A204.1 (cell line): ENCODE results near the gene TRAPPC10.

Source experiments
- FAIRE-seq: peaks from 2 replicates; lab custom pipeline; 2012; peaks lifted over from hg19 to GRCh38; lab: Jason Lieb, UNC

Gene TRAPPC10

DNA sequence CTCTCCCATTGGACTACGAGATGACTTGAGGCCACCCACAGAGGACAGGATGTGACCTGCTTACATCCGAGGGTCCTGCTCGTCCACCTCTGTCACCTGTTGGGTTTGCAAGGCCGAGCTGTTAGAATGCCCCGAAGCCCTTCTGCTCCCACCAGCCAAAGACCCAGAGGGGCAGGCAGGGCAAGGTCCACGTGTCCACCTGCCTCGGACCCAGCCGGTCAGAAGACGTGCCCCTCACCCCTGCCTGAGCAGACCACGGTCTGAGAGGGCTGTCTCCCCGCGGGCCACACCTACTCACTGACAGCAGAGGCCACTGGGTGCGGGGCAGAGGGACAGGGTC is 30.3 kb upstream of the TRAPPC10 start:
- FAIRE-seq: no peak

DNA sequence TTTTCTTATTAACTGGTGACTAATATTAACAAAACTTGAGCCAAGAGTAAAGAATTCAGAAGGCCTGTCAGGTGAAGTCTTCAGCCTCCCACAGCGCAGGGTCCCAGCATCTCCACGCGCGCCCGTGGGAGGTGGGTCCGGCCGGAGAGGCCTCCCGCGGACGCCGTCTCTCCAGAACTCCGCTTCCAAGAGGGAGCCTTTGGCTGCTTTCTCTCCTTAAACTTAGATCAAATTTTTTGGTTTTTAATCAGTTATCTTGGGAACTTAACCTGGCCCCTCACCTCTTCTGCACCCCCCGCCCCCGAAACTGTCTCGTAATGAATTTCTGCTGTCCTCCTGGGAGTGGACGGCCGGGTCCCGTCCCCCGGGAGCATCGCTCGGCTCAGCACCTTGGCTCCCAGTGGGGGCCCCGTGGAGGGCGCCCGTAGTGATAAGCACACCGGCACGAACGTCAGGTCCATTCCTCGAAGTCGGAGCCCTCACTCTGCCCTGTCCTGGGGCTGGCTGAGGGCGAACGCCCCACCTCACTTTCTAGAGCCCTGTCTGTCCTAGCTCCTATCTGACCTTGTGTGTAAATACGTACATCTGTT is 29.5 kb upstream of the TRAPPC10 start:
- no peak for FAIRE-seq

DNA sequence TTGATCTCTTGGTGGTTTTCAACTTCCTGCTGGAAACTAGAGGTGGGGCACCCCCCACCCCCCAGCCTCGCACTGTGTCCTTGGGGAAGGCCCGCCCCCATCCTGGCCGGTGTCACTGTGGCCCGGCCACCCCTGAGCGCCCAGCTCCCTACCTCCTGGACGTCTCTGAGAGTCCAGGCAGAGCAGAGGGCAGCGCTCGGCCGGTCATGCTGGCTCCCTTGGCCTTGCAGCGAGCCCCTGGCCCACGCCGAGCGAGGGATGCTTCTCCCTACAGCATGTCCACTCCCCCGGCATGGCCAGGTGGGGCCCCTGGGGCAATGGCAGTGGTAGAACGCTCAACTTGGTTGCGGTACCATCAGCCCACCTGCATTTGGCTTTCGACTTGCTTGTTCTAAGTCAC is 28.7 kb upstream of the TRAPPC10 start:
- FAIRE-seq: no peak

DNA sequence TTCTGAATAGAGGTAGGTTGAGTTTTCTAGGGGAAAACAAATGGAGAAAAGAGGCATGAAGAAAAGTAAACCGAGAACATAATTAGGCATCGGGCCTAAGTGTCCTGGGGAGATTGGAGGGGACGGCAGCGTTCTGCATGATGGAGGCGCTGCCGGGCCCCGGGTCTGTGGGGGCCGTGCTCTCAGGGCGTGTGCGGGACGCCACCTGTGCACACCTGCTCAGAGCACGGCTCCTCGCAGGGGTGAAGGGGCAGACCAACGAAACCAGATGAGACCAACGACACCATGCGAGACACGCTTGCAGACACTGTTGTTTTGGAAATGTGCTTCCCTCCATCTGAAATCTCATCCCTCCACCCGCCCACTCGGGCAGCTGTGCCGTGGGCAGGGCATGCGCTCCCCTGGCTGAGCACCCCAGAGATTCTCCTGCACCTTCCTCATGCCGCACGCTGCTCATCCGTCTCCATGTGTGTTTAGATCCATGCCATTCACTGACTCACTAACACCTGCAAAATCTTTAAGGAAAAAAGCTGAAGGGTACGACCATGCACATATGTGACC is 28.2 kb upstream of the TRAPPC10 start:
- no peak for FAIRE-seq

DNA sequence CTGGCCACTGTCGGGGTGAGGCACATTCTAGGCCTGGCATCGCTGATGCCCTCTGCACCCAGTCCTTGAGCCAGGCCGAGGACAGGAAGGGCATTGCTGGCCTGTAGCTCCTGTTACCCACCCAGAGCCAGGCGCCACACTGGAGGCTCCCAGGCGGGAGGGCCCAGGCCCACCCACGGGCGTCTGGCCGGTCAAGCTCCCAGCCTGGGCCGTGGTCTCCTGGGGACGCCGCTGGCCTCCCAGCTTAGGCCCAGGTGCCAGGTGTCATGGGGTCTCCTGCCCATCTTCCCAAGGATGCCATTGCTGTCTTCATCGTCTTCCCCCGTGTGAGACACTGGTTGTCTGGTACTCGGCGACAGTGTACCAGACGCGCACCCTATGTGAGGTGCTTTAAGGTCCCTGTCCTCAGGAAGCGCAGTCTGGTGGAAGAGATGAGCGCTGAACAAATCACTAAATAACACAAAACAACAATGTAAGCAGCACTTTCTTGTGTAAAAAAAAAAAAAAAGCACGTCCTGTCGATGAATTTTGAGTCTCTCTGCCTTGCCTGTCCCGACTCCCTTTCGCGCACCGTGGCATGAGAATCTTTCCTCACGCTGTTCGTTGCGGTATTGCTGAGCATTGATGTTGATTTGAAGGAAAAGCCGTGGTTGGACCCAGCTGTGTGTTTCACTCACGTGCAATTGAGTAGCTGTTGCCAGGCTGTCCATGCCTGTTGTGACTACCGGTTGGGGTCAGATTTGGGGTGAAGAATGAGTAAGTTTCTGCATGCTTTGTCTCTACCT is 27.0 kb upstream of the TRAPPC10 start:
- no peak for FAIRE-seq

DNA sequence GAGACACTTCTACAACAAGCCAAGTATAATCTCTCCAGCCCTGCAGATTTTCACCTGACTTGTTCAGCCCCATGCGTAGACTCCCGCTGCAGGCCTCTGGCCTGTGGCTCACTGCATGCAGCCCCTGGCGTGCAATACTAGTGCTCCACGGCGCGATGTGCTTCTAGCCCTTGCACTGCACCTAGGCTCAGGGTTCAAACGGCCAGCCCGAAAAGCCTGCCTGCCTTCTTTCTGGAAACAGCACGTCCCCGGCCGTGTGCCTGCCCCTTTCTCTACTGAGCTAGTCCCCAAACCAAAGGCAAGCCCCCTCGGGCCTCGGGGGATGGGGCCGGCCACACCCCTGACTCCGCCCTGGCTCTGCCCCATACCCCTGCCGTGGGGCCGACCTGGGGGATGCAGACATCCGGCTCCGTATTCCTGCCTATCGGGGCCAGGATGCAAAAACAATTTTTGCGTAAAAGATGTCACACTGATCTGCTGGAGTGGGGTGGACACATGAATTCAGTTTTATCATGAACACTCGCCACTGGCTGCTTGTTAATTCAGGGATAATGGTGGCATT is 26.3 kb upstream of the TRAPPC10 start:
- no peak for FAIRE-seq

DNA sequence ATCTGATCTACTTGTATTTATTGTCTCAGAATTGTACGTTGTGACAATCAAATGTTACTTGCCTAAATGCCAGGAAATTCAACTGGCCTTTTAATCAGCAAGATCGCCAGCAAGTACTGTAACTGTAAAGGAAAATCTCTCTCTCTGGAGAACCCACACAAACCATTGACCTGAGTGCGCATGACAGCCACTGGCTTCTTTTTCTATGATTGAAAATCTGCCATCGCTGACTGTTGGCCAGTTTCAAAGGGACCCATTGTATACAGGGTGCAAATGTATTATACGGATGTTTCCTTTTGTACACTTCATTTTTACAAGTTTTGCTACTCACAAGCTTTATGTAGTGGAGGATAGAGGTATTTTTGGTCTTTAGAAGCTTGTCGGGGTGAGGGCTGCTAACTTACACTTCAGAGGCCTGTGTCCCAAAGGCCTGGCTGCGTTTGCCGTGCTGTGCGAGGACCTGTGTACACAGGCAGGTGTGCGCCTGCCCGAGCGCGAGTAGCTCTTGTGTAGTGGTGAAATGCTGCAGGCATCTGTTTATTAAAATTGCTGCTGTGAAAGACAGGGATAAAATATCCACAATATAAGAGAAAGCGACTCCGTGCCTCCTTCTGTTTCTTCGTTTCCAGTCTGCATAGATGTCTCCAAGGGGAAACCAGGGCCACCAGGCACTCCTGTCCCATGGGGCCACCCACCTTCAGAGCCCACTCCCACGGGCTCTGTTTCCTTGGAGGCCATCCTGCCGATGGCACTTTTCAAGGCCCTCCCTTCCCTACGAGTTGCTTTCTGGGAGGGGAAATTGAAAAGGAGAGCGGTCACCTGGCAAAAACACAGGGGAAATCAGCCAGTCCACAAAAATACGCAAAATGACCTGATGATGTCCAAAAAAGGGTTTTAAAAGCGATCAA is 25.3 kb upstream of the TRAPPC10 start:
- FAIRE-seq: no peak

DNA sequence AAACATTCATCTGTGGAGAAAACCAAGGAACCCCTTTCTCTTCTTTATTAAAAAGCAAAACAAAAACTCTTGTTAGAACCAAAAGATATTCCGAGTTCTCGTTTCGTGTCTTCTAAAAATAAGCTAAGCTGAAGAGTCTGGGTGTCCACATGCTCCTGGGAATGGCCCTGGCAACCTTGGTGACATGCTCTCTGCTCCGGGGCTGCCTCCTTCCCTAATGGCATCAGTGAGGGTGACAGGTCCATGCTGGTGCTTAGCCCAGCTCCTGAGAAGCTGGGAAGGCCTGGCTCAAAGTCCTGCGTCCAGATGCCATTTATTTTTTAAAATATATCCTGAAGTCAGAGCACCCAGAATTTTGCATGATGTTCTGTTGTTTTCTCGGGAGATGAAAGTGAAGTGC is 24.6 kb upstream of the TRAPPC10 start:
- no peak for FAIRE-seq

DNA sequence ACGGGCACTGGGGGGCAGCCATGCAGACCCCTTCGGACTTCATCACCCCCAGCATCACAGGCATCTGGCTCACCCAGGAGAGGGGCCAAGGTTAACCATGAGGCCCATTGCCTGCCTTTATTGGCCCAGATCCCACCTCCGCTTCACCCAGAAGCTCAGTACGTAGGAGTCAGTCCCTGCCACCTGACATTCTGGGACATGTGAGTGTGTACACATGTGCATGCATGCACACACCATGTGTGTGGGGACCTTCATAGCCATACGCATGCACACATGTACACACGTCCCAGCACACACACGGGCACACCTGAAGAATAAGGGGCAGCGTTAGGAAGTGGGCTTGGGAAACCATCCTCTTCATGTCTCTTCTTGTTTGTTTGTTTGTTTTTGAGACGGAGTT is 24.1 kb upstream of the TRAPPC10 start:
- no peak for FAIRE-seq

DNA sequence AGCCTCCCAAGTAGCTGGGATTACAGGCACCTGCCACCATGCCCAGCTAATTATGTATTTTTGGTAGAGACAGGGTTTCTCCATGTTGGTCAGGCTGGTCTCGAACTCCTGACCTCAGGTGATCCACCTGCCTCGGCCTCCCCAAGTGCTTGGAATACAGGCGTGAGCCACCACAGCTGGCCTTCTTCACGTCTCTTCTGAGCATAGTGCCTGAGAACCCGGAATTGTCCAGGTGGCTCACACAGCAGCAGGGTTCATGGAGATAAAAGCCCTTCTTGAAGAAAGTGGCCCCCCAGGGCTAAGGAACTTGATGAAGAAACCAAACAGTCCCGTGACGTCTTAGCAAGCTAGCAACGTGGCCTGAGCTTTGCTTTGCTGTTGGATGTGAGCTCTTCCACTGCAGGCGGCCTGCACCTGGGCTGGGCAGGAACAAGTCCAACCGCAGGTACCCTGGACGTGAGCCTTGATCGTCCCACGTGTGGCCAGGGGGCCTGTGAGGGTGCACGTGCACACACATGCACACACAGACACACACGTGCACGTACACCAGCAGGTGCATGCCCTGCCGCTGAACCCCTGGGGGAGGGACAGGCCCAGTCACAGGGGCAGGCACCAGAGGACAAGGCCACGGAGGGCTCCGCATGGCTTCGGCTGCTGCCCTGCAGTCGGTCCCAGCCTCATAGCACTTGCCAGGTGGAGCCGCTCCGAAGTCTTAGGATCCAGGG is 23.4 kb upstream of the TRAPPC10 start:
- FAIRE-seq: no peak

DNA sequence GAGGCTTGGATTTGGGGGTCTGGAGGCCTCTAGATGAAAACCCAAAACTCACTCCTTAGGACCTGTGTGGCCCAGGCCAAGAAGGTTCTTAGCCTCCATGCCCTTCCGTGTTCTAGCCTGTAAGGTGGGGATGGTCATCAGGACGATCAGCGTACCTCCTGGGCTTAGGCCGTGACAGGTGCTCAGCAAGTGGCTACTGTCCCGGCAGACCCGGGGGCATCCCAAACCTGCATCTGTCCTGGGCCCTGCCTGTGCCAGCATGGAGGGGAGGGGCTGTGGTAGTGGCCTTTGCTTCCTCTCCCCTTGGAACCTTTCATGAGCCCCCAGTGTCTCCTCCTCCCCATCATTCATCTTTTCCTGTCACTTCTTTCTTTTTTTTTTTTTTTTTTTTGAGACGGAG is 22.7 kb upstream of the TRAPPC10 start:
- no peak for FAIRE-seq

DNA sequence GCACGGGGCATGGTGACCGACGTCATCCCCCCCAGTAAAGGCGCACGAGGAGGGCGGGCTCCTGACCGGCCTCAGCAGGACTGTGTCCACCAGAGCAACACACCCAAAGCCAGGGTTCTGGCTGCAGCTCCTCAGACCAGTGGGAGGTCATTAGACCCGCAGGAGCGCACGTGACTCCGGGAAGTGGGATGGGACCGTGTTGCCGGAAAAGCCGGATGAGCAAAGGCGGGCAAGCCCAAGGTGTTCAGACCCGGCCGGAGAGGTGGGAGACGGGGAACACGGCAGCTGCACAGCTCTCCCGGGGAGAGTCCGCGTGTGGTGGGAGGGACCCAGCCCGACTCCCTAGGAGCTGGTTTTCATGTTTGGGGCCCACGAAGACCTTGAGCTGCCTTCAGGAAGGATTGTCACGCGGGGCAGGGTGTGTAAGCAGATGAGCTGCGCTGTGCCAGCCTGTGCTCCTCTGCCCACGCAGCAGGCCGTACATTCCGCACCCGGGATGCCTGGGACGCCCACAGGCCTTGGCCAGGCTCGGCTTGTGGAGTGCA is 20.6 kb upstream of the TRAPPC10 start:
- FAIRE-seq: no peak

DNA sequence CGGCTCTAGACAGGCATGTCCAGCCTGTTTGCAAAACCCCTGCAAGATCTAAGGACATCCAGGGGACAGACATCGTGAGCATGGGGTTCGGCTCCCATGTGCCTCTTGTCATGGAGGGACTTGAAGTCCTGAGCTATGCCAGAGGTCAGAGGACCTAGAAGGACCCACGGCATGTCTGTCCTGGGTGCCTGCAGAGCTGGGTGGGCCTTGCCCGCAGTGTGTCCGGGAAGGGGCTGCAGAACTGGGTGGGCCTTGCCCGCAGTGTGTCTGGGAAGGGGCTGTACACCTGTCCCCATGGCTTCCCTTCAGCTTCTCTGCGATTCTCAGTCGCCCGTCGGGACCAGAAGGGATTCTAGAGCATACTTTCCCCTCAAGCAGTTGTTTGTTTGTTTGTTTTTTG is 20.0 kb upstream of the TRAPPC10 start:
- FAIRE-seq: no peak

DNA sequence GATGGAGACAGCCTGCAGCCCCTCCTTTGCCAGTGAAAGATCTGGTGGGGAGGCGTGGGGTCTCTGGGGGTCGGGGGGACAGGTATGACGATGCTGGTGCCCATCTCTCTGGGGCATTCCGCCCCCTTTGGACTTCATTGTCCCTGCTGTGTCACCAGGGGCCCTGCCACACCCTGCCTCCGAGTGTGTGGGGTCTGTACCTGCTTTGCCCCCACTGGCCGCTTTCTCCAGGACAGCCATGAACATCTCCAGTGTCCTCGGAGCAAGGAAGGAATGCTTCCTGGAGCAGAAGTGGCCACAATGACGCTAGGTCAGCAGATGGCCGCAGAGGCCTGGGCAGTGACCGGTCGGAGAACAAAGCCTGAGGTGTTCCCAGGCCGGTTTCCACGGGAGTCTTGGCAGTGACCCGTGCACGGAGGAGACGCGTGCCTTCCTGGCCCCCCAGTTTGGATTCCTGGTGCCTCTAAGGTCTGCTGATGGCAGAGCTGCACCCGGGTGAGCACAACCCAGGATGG is 18.6 kb upstream of the TRAPPC10 start:
- FAIRE-seq: no peak

DNA sequence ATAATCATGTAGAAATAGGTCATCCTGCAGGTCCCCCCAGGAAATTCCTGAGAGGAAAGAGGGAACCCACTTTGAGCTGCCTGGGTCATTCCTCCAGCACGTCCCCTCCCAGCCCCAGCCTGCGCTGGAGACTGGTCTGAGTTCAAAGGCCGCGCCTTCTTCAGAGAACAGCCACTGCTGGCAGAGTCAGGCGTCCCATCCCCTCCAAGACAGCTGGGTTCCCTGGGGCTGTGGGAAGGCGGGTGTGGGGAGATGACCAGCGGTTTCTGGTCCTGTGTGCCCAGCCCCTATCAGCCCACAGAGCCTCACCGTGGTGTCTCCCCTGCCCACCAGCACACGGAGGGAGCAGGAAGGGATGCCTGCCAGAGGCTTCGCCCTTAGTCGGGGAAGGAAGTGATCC is 18.0 kb upstream of the TRAPPC10 start:
- FAIRE-seq: no peak

DNA sequence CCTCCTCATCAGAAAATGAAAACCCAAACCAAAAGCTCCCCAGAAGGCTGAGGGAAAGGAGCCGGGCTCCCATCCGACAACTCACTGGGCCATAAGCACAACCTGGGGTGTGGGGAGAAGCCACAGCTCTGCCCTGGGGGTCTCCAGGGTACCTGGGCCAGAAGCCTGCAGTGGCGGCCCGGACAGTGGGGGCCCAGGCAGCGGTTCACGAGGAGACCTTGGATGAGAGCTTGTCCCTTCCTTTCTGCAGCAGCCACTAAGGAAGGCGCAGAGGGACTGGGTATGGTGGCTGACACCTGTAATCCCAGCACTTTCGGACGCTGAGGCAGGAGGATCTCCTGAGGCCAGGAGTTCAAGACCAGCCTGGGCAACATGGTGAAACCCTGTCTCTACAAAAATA is 17.5 kb upstream of the TRAPPC10 start:
- no peak for FAIRE-seq

DNA sequence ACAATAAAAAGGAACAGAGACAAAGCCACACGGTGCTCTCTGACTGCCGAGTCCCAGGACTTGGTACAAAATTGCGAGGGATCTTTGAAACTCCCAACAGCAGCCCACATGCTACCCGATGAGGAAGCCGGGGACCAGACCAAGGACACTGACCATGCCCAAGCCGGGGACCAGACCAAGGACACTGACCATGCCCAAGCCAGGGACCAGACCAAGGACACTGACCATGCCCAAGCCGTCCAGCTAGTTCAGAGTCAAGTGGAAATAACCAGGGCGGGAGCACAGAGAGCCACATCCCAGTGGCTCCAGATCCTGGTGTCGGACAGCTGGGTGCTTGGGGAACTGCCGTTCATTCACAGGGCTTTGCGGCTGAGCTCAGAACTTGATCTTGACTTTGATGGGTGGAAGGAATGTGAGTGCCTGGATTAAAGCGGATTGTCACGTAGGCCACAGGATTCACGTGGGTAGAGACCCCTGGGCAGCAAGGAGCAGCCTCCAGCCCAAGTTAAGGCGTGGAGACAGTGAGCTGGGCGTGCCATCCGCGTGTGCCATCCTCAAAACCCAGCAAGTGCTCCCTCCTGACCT is 16.5 kb upstream of the TRAPPC10 start:
- no peak for FAIRE-seq

DNA sequence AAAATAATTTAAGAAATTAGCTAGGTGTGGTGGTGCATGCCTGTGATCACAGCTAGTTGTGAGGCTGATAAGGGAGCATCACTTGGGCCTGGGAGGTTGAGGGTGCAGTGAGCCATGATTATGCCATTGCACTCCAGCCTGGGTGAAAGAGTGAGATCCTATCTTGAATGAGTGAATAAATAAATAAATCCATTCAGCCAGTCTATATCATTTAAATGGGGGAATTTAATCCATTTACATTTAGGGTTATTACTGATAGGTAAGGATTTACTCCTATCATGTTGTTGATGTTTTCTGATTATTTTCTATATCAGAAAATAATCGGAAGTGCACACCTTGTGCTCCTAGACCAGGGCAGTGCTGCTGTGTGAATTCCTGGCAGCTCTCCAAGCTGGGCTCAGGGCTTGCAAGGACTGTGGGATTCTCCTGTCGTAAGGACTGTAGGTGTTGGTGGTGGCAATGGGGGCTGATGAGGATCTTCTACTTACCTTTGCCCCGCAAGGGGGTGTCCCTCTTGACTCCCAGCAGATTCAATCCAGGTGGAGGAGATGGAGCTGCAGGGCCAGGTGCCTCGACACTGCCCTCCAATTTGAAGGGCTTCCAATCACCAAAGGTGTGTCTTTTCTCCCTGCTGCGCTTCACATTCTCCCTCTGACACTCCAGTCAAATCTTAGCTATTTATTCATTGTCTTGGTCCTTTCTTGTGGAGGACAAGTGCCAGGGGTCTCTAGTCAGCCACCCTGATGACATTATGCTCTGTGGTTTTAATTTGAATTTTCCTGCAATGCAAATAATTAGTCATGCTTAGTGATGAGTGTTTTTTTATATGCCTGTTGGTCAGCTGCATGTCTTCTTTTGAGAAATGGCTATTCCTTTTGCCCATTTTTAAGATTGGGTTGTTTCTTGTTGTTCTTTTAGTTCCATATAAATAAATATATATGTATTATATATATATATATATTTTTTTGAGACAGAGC is 14.1 kb upstream of the TRAPPC10 start:
- FAIRE-seq: no peak

DNA sequence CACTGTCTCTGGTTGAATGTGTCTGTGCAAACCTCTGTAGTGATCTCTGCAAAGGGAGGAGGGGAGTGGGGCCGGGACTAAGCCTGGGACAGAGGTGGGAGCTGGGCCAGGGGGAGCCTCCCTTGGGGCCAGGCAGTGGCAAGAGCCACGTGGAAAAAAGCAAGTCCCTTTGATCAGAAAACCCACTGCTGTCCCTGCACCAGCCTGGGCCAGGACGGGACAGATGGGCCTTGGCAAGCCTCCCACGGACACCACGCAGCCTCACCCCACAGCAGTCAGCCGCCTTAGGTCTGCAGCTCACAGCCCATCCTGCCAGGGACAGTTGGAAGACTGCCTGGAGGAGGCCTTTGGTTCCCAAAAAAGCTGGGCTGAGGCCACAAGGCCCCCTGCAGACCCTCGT is 11.7 kb upstream of the TRAPPC10 start:
- no peak for FAIRE-seq

DNA sequence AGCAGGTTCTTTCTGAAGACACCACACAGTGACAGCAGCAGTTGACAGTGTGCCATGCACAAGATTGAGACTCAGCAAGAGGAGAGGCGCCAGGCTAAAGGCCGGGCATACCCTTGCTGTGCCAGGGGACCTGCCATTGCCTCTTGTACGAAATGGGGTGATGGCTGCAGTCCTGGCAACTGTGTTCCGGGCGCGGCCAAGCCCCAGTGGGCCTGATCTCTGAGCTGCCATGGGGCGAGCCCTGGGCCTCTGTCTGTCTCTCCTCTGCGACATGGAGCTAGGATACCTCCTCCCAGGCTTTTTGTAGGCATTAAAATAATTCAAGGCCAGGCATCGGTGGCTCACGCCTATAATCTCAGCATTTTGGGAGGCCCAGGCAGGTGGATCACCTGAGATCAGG is 9.6 kb upstream of the TRAPPC10 start:
- FAIRE-seq: no peak
